Measurements from ENCODE around the gene LDB2.

- no peak for TF ChIP-seq EZH2phosphoT487 (IDR thresholded peaks at IDR 0.05; ENCODE audit: borderline replicate concordance, low read length)
- no peak for TF ChIP-seq CTCF (conservative IDR thresholded peaks at IDR 0.05; ENCODE audit: low read depth, low read length)
These were observed 243.3 kb downstream of the LDB2 start for GRCh38 chr4:16655111-16655510.

All from PC-3 (cell line).